RWPE2 (cell line): ENCODE measurements around the gene DDX21.

ENCODE experiments used
- ATAC-seq: fragments of 200-7000 bp; cut with Tn5 transposase; 3 replicates; pipeline ENCODE4 v1.9.1; 2021; ENCODE audit warnings: low read depth
- DNase-seq: peaks from one replicate; pipeline ENCODE4 v3.0.0-alpha.2; 2020; ENCODE audit warnings: low spot score
- H3K27ac ChIP-seq: fragments of 450-650 bp; 2 replicates; pipeline ENCODE4 v1.5.1; 2017; ENCODE audit warnings: mild to moderate bottlenecking; ENCODE audit not compliant: poor library complexity, severe bottlenecking
- H3K27me3 ChIP-seq: fragments of 250-450 bp; sonication (Bioruptor Pico); 2 replicates; pipeline ENCODE4 v1.5.1; 2021; ENCODE audit warnings: mild to moderate bottlenecking, moderate library complexity; ENCODE audit not compliant: insufficient read depth, poor library complexity, severe bottlenecking
- H3K36me3 ChIP-seq: fragments of 250-450 bp; sonication (Bioruptor Pico); 2 replicates; pipeline ENCODE4 v1.5.1; 2020; ENCODE audit warnings: low read depth, mild to moderate bottlenecking, moderate library complexity
- H3K4me1 ChIP-seq: fragments of 250-450 bp; sonication (Bioruptor Pico); 2 replicates; pipeline ENCODE4 v1.5.1; 2021; ENCODE audit warnings: mild to moderate bottlenecking, moderate library complexity; ENCODE audit not compliant: insufficient read depth, poor library complexity, severe bottlenecking
- H3K4me3 ChIP-seq: fragments of 250-450 bp; sonication (Bioruptor Pico); 2 replicates; pipeline ENCODE4 v1.5.1; 2021; ENCODE audit warnings: mild to moderate bottlenecking, moderate library complexity; ENCODE audit not compliant: severe bottlenecking
- H3K9me3 ChIP-seq: fragments of 250-450 bp; sonication (Bioruptor Pico); 2 replicates; pipeline ENCODE4 v1.5.1; 2021; ENCODE audit warnings: mild to moderate bottlenecking, moderate library complexity; ENCODE audit not compliant: severe bottlenecking
- CTCF ChIP-seq: fragments of 450-650 bp; IDR thresholded peaks from one replicate; pipeline ENCODE4 v1.5.1; 2017; ENCODE audit warnings: mild to moderate bottlenecking, moderate library complexity; ENCODE audit not compliant: poor library complexity, severe bottlenecking

The DDX21 gene

DNA sequence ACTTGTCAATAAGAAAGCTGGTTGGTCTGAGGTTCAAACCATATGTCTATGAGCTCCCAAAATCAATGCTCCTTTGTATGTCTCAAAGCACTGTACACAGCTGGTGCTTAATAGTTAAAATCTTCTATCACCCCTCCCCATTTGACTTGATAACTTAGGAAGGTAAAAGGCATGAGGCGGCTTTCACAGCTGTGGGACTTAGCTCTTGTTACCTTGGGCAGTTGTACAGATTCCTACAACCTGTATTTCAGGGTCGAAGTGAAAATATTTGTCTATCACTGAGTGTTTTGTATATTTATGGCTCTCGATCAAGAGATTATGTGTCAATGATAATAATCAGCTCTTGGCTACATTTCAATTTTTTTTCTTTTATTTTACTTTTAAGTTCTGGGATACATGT is 31.6 kb downstream of the DDX21 start:
- Histone ChIP-seq H3K27ac (peak overlapping the region; percentile 47), H3K4me1 (peaks cover 15% of the 10 kb centered on the region), H3K4me3 (no peak overlapping the region), H3K9me3 (no peaks in the 10 kb centered on the region), H3K27me3 (no peaks in the 10 kb centered on the region), H3K36me3 (peaks cover 54% of the 10 kb centered on the region)
- no peak for TF ChIP-seq CTCF
- ATAC-seq (no peak), DNase-seq (no peak)

DNA sequence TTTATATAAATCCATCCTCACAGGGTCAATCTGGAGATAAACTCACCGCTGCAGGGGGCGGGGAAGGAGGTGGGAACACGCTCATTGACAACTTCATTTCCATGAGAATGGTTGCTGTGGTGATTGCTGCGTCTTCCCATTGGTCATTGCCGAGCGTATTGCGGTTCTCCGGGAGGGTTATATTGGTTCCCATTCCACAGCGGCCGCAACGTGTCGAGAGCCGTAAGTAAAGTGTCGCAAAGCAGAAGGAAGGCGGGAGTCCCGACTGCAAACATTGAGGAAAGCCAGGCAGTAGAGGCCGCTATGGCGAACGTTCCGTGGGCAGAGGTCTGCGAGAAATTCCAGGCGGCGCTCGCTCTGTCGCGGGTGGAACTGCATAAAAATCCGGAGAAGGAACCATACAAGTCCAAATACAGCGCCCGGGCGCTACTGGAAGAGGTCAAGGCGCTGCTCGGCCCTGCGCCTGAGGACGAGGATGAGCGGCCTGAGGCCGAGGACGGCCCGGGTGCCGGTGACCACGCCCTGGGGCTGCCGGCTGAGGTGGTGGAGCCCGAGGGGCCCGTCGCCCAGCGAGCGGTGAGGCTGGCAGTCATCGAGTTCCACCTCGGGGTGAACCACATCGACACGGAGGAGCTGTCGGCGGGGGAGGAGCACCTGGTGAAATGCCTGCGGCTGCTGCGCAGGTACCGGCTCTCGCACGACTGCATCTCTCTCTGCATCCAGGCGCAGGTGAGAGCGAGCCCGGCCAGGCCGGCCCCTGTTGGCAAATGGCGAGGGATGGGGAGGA is 32.8 kb downstream of the DDX21 start, which contains the start of gene KIFBP:
Gene KIFBP (plus strand): TSS at position 274 of the 787 bp plus-strand sequence. CDS start 30 bp downstream, at position 304.
- DNase-seq (peak; percentile 95), ATAC-seq (peak; percentile 89)
- Histone ChIP-seq H3K27me3 (no peaks in the 10 kb centered on the region), H3K27ac (peak within 1 kb of the TSS; percentile 47), H3K36me3 (peaks cover 43% of the 10 kb centered on the region), H3K4me1 (peaks cover 24% of the 10 kb centered on the region), H3K4me3 (peak within 1 kb of the TSS; percentile 83), H3K9me3 (no peaks in the 10 kb centered on the region)
- peak; percentile 62 for TF ChIP-seq CTCF

DNA sequence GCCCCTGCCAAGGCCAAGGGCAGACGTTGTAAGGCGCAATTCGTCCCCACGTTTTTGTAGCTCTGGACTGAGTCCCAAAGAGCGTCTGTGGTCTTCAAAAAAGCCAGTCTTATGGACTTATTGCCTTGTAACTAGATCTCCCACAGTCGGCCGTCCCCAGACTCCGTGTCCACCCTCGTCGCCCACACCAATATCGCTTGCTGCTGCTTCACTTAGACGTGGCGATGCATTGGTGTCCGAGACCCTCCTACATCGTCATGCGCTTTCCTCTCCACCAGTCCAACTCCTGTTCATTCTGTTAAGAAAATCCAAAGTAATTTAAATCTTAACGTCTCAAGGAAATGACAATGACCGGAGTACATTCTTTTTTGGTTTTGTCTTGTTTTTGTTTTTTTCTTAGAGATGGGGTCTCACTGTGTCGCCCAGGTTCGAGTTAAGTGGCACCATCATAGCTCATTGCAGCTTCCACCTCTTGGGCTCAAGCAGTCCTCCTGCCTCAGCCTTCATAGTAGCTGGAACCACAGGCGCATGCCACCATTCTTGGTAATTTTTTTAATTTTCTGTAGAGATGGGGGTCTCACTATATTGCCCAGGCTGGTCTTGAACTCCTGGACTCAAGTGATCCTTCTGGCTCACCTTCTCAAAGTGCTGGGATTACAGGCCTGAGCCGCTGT is 33.5 kb downstream of the DDX21 start:
- no peaks in the 10 kb centered on the region for H3K9me3 ChIP-seq
- H3K27me3 ChIP-seq: no peaks in the 10 kb centered on the region
- H3K36me3 ChIP-seq: peaks cover 41% of the 10 kb centered on the region
- H3K4me3 ChIP-seq: peak overlapping the region; percentile 83
- H3K4me1 ChIP-seq: peaks cover 29% of the 10 kb centered on the region
- DNase-seq: no peak
- TF ChIP-seq CTCF: no peak
- H3K27ac ChIP-seq: peak overlapping the region; percentile 47
- peak; percentile 3; the same call in 1 of the 3 replicates for ATAC-seq

DNA sequence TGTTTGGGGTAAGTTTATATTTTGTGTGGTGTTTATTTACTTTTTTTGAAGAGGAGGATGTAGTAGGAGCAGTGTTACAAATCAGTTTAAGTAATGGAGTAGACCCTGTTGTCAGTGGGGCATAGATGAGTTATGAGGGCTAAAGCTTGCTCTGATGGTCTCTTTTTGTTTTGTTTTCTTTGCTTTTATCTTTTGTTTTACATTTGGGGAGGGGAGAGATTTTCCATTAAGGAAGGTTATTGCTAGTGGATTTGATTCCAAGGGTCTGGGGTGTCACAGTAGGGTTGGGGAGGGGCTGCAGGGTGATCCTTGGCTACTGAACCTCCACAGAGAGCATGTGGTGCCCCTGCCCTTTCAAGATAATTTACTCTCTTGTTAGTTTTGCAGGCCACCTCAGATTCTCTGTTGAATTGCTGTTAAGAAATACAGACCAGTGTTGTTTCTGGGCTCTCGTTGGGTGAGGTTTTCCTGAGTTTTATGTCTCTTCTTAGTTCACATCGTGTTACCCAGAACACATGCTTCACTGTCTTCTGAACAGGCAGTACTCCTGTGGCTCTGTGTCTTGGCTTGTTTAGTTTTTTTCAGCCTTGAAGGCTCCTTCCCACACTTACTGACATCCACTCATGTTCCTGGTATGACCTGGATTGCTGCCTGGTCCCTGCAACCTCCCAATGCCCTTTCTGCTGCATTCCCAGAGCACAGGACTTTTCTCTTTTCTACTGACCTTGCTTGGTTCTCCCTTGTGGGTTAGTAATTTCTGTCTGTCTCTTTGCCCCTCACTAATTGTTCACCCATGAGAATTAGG is 36.9 kb downstream of the DDX21 start:
- H3K9me3 ChIP-seq: no peaks in the 10 kb centered on the region
- ATAC-seq (no peak), DNase-seq (no peak)
- H3K4me3 ChIP-seq: no peak overlapping the region
- H3K27ac ChIP-seq: peak overlapping the region; percentile 7
- peaks cover 29% of the 10 kb centered on the region for H3K4me1 ChIP-seq
- peaks cover 42% of the 10 kb centered on the region for H3K36me3 ChIP-seq
- no peak for TF ChIP-seq CTCF
- no peaks in the 10 kb centered on the region for H3K27me3 ChIP-seq
